Endothelial cell of umbilical vein (primary cell): ENCODE results near the gene C5. TPM values are rescaled to one million over a fixed set of nuclear protein-coding genes. Genes with fewer than 3 reads are reported as not detected.

Experiments used
- BruUV-seq: library from RNA; stranded (reverse); fragments of 400-500 nt; replicated peaks from 2 replicates; lab custom pipeline; 2021; lab: Mats Ljungman, UMichigan
- CTCF ChIA-PET: fragments of 300-600, 350-600 bp; sonication (Branson Sonifier 250); formaldehyde crosslinking; loops from one replicate; lab custom pipeline; 2021; ENCODE audit warnings: antibody characterized with exemption, inconsistent platforms; lab: Charles Lee
- POLR2A ChIA-PET: fragments of 300-600, 350-600 bp; sonication (Branson Sonifier 250); formaldehyde crosslinking; loops from one replicate; lab custom pipeline; 2021; ENCODE audit warnings: antibody characterized with exemption, inconsistent platforms; lab: Charles Lee
- DNase-seq: peaks from one replicate; pipeline ENCODE4 v3.0.0-alpha.2; 2011; ENCODE audit warnings: low read depth, low spot score
- FAIRE-seq: peaks from 2 replicates; lab custom pipeline; 2011; peaks lifted over from hg19 to GRCh38; lab: Jason Lieb, UNC
- H2AFZ ChIP-seq: 2 replicates; pipeline ENCODE4 v1.6.0; 2012; ENCODE audit warnings: low read depth, low read length, control low read depth, inconsistent platforms
- H3K27ac ChIP-seq: 2 replicates; pipeline ENCODE4 v1.5.1; 2011; ENCODE audit warnings: low read depth, mild to moderate bottlenecking, control low read depth, low read length, moderate library complexity; ENCODE audit not compliant: insufficient read depth
- H3K27me3 ChIP-seq, 2 experiments: 2 replicates each; pipeline versions ENCODE4 v1.6.0 to v1.6.1; 2011; ENCODE audit warnings: low read length in 2 of 2, mixed read lengths in 1 of 2; ENCODE audit not compliant: control insufficient read depth in 2 of 2, insufficient read depth in 2 of 2
- H3K36me3 ChIP-seq, 2 experiments: 2 replicates in 1 of 2; 3 replicates in 1 of 2; pipeline ENCODE4 v1.5.1; 2011; ENCODE audit warnings: low read length in 2 of 2, mild to moderate bottlenecking in 1 of 2, moderate library complexity in 1 of 2; ENCODE audit not compliant: control insufficient read depth in 2 of 2, insufficient read depth in 2 of 2; ENCODE audit errors: extremely low read depth in 1 of 2
- H3K4me1 ChIP-seq: 3 replicates; pipeline ENCODE4 v1.5.1; 2011; ENCODE audit warnings: mild to moderate bottlenecking, low read length; ENCODE audit not compliant: control insufficient read depth, insufficient read depth; ENCODE audit errors: extremely low read depth
- H3K4me2 ChIP-seq: 2 replicates; pipeline ENCODE4 v1.6.1; 2011; ENCODE audit warnings: low read length, control low read depth, mixed read lengths; ENCODE audit not compliant: insufficient read depth
- H3K4me3 ChIP-seq, 3 experiments: fragments of 200-600 bp in 1 of 3; sonication (generic), shearing (Covaris generic) in 1 of 3; replicated peaks in 1 of 3; 2 replicates each; pipeline ENCODE4 v1.5.1; 2011 to 2016; ENCODE audit warnings: control low read depth in 3 of 3, low read length in 3 of 3, mild to moderate bottlenecking in 2 of 3, inconsistent platforms in 1 of 3, low read depth in 1 of 3, moderate library complexity in 1 of 3; ENCODE audit not compliant: insufficient read depth in 1 of 3
- H3K79me2 ChIP-seq: 2 replicates; pipeline ENCODE4 v1.6.0; 2012; ENCODE audit warnings: low read length, inconsistent platforms; ENCODE audit not compliant: control insufficient read depth, insufficient read depth
- H3K9ac ChIP-seq: replicated peaks from 2 replicates; pipeline ENCODE3; 2011; ENCODE audit warnings: low read length, control low read depth; ENCODE audit not compliant: insufficient read depth; ENCODE audit errors: extremely low read depth
- H3K9me1 ChIP-seq: replicated peaks from 3 replicates; pipeline ENCODE4 v1.6.0; 2011; ENCODE audit warnings: mild to moderate bottlenecking, low read length; ENCODE audit not compliant: control insufficient read depth, insufficient read depth; ENCODE audit errors: extremely low read depth
- H3K9me3 ChIP-seq: replicated peaks from 2 replicates; pipeline ENCODE4 v1.5.1; 2012; ENCODE audit warnings: low read length, inconsistent platforms; ENCODE audit not compliant: control insufficient read depth, insufficient read depth
- H4K20me1 ChIP-seq: replicated peaks from 2 replicates; pipeline ENCODE3; 2011; ENCODE audit warnings: mild to moderate bottlenecking, low read length; ENCODE audit not compliant: control insufficient read depth, insufficient read depth; ENCODE audit errors: extremely low read depth
- CTCF ChIP-seq, 2 donors: IDR thresholded peaks; 1 replicate in 1 of 2; 2 replicates in 1 of 2; pipeline ENCODE4 v1.5.1; 2011; ENCODE audit warnings: low read length in 2 of 2, mild to moderate bottlenecking in 2 of 2, moderate library complexity in 2 of 2, control low read depth in 1 of 2, inconsistent platforms in 1 of 2, low read depth in 1 of 2; ENCODE audit not compliant: insufficient read depth in 1 of 2; ENCODE audit errors: extremely low read depth in 1 of 2
- EZH2 ChIP-seq: IDR thresholded peaks from 2 replicates; pipeline ENCODE4 v1.6.1; 2012; ENCODE audit warnings: borderline replicate concordance, low read depth, mild to moderate bottlenecking, moderate library complexity, low read length, inconsistent platforms; ENCODE audit not compliant: severe bottlenecking
- FOS ChIP-seq: IDR thresholded peaks from 2 replicates; pipeline ENCODE4 v1.6.1; 2011; ENCODE audit warnings: mild to moderate bottlenecking, low read length, moderate library complexity, borderline replicate concordance; ENCODE audit not compliant: insufficient read depth
- GATA2 ChIP-seq: IDR thresholded peaks from 2 replicates; pipeline ENCODE4 v1.7.0; 2011; ENCODE audit warnings: low read depth, mild to moderate bottlenecking, moderate library complexity, mixed read lengths, low read length; ENCODE audit not compliant: insufficient read length, insufficient read depth
- JUN ChIP-seq: IDR thresholded peaks from 2 replicates; pipeline ENCODE4 v1.6.1; 2011; ENCODE audit warnings: borderline replicate concordance, low read depth; ENCODE audit not compliant: insufficient read length, insufficient read depth
- MAX ChIP-seq: IDR thresholded peaks from 2 replicates; pipeline ENCODE4 v1.6.1; 2011; ENCODE audit not compliant: insufficient read depth, insufficient read length
- MYC ChIP-seq: IDR thresholded peaks from one replicate; pipeline ENCODE4 v1.6.1; 2011; ENCODE audit warnings: mild to moderate bottlenecking, low read depth, low read length
- POLR2A ChIP-seq: IDR thresholded peaks from 2 replicates; pipeline ENCODE4 v1.6.1; 2012; ENCODE audit warnings: low read depth, mild to moderate bottlenecking, control low read depth, low read length
- POLR2AphosphoS5 ChIP-seq: IDR thresholded peaks from 2 replicates; pipeline ENCODE4 v1.6.1; 2012; ENCODE audit warnings: low read depth, mild to moderate bottlenecking, control low read depth, low read length, moderate library complexity; ENCODE audit not compliant: insufficient read depth
- dilution Hi-C: fragments of 300-500 bp; cut with MboI; formaldehyde crosslinking; loops from one replicate; pipeline ENCODE4 v1.15.0; 2019; ENCODE audit warnings: low sequenced_read_pairs; ENCODE audit not compliant: extremely low pct_ligation_motif_present
- intact Hi-C: fragments of 100-400 bp; cut with micrococcal nuclease; formaldehyde crosslinking; loops from one replicate; pipeline ENCODE4 v1.10.0; 2022
- polyA plus RNA-seq, 4 experiments: library from polyadenylated mRNA; depleted of rRNA in 3 of 4; stranded (reverse) in 3 of 4; unstranded in 1 of 4; fragments of >200 nt; gene quantifications; 2 replicates each; pipeline versions ENCODE4 v1.2.1 to v1.2.3, GENCODE V29; 2011 to 2012; ENCODE audit warnings: missing spikeins in 1 of 4
- total RNA-seq: library from RNA; stranded (reverse); gene quantifications from 2 replicates; pipeline ENCODE4 v1.2.3, GENCODE V29; 2021

The C5 gene
- total and polyA plus RNA-seq, 2 donors (not counting 3 experiments of a cell fraction or from before 2014, with no cell fraction given): 0.79 to 1.6 TPM

- intact Hi-C loops (no loop called here), dilution Hi-C loops (no loop called here)
- no peak overlapping the region for H3K9ac ChIP-seq
- H3K27ac ChIP-seq: no peak overlapping the region
- no peaks in the 10 kb centered on the region for H4K20me1 ChIP-seq
- no peak overlapping the region for H3K4me2 ChIP-seq
- H3K4me1 ChIP-seq: peaks cover 8% of the 10 kb centered on the region
- H3K9me3 ChIP-seq: no peaks in the 10 kb centered on the region
- POLR2A ChIA-PET: no interaction called here
- FAIRE-seq (no peak), DNase-seq (no peak)
- no peak for TF ChIP-seq POLR2AphosphoS5
- no peak for TF ChIP-seq GATA2
- no peak for TF ChIP-seq POLR2A
- no peak for TF ChIP-seq FOS
- no peak for TF ChIP-seq EZH2
- no peak for TF ChIP-seq MYC
- no peak for TF ChIP-seq MAX
- no peak for TF ChIP-seq JUN
- no peak for TF ChIP-seq CTCF (IDR thresholded peaks at IDR 0.05; ENCODE audit: extremely low read depth in 1 of 2, insufficient read depth in 1 of 2, low read depth in 1 of 2, low read length in 2 of 2)
- no peaks in the 10 kb centered on the region for H3K36me3 ChIP-seq
- H3K79me2 ChIP-seq: no peaks in the 10 kb centered on the region
- no peaks in the 10 kb centered on the region for H3K27me3 ChIP-seq
- CTCF ChIA-PET: interaction anchor here (1.0 kb wide), 1 partner anchor 11 kb away, joined by 3 read pairs; no protein-coding TSS in a partner anchor
- BruUV-seq: no TSS peak
- H3K4me3 ChIP-seq: no peak overlapping the region
- no peaks in the 10 kb centered on the region for H3K9me1 ChIP-seq
- no peak overlapping the region for H2AFZ ChIP-seq
Measured at GRCh38 chr9:120956862-120957261, 93.2 kb downstream of the C5 start.
